ENCODE measurements around the gene EIF2B5. TPM values are rescaled to one million over a fixed set of nuclear protein-coding genes. Genes with fewer than 3 reads are reported as not detected.

EIF2B5 gene
- total and polyA plus RNA-seq, 2 donors (not counting 1 experiment from before 2014, with no cell fraction given) = 73.2 to 83.8 TPM

DNA sequence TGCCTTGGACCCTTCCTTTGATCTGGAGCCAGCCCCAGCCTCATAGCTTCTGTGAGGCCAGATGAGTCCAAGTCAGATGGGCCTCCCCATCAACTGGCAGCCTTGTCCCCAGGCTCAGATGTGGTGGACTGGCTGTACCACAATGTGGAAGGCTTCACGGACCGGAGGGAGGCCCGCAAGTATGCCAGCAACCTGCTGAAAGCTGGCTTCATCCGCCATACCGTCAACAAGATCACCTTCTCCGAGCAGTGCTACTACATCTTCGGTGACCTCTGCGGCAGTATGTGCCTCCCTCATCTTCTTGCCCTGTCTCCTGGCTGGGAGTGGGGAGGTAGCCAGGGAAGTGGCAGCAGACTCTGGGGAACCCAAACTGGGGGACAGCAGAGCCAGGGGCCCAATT lies 32.6 kb downstream of the EIF2B5 start:
- Mint-ChIP-seq H3K27ac (no peak overlapping the region), H3K4me3 (no peak overlapping the region), H3K9me3 (ENCODE audit: insufficient read depth) (no peaks in the 10 kb centered on the region), H3K4me1 (no peaks in the 10 kb centered on the region), H3K27me3 (no peaks in the 10 kb centered on the region)
- 97% methylated on average over 8 of the region's 8 CpGs for WGBS (ENCODE audit: insufficient coverage)
- H3K4me1 ChIP-seq (ENCODE audit: control insufficient read depth in 2 of 2, insufficient read depth in 2 of 2, low read length in 2 of 2) = no peaks in the 10 kb centered on the region
- no peaks in the 10 kb centered on the region for H3K9me3 ChIP-seq (ENCODE audit: control extremely low read depth in 1 of 3, control insufficient read depth in 2 of 3, insufficient read depth in 1 of 3, low read length in 2 of 3)
- no peaks in the 10 kb centered on the region for H3K27me3 ChIP-seq (replicated peaks in 1 of 4; ENCODE audit: control extremely low read depth in 1 of 4, control insufficient read depth in 3 of 4, insufficient read depth in 4 of 4, low read length in 3 of 4)
- ChIA-PET CTCF (interaction anchor here (0.9 kb wide), 1 partner anchor 150 kb away, joined by 3 read pairs; the partner anchor contains the start of gene ABCC5), POLR2A (interaction anchor here (0.6 kb wide), 1 partner anchor 1420 kb away, joined by 11 read pairs; no protein-coding TSS in a partner anchor)
- H3K4me2 ChIP-seq (replicated peaks; ENCODE audit: low read depth, low read length, poor library complexity, severe bottlenecking) = no peak overlapping the region
- peaks cover 22% of the 10 kb centered on the region for H4K20me1 ChIP-seq (ENCODE audit: control insufficient read depth, insufficient read depth, low read length, poor library complexity, severe bottlenecking)
- TF ChIP-seq, protein P1, sequence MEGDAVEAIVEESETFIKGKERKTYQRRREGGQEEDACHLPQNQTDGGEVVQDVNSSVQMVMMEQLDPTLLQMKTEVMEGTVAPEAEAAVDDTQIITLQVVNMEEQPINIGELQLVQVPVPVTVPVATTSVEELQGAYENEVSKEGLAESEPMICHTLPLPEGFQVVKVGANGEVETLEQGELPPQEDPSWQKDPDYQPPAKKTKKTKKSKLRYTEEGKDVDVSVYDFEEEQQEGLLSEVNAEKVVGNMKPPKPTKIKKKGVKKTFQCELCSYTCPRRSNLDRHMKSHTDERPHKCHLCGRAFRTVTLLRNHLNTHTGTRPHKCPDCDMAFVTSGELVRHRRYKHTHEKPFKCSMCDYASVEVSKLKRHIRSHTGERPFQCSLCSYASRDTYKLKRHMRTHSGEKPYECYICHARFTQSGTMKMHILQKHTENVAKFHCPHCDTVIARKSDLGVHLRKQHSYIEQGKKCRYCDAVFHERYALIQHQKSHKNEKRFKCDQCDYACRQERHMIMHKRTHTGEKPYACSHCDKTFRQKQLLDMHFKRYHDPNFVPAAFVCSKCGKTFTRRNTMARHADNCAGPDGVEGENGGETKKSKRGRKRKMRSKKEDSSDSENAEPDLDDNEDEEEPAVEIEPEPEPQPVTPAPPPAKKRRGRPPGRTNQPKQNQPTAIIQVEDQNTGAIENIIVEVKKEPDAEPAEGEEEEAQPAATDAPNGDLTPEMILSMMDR (IDR thresholded peaks at IDR 0.05) = no peak
- no peak for TF ChIP-seq EZH2 (IDR thresholded peaks at IDR 0.05; ENCODE audit: borderline replicate concordance, insufficient read depth, low read depth, low read length, poor library complexity, severe bottlenecking)
- H3K4me3 ChIP-seq (ENCODE audit: control extremely low read depth in 1 of 5, extremely low read depth in 1 of 5, insufficient read depth in 1 of 5, low read depth in 2 of 5, low read length in 4 of 5) = no peak overlapping the region
- H2AFZ ChIP-seq (ENCODE audit: insufficient read depth, low read depth, low read length, poor library complexity, severe bottlenecking) = no peak overlapping the region
- peaks cover 0 to 56% of the 10 kb centered on the region in 2 experiments for H3K36me3 ChIP-seq (replicated peaks in 1 of 2; ENCODE audit: control extremely low read depth in 1 of 2, control insufficient read depth in 1 of 2, extremely low read depth in 1 of 2, insufficient read depth in 2 of 2, low read length in 1 of 2)
- peaks cover 28% of the 10 kb centered on the region for H3K79me2 ChIP-seq (ENCODE audit: control insufficient read depth, insufficient read depth, low read length)
- intact Hi-C loops (cut with micrococcal nuclease) = no loop called here
- no peak overlapping the region for H3K27ac ChIP-seq (ENCODE audit: low read length in 2 of 2)
- ATAC-seq (ENCODE audit: low read depth) (no peak), DNase-seq (no peak)
- H3K9ac ChIP-seq (ENCODE audit: low read length) = no peak overlapping the region

DNA sequence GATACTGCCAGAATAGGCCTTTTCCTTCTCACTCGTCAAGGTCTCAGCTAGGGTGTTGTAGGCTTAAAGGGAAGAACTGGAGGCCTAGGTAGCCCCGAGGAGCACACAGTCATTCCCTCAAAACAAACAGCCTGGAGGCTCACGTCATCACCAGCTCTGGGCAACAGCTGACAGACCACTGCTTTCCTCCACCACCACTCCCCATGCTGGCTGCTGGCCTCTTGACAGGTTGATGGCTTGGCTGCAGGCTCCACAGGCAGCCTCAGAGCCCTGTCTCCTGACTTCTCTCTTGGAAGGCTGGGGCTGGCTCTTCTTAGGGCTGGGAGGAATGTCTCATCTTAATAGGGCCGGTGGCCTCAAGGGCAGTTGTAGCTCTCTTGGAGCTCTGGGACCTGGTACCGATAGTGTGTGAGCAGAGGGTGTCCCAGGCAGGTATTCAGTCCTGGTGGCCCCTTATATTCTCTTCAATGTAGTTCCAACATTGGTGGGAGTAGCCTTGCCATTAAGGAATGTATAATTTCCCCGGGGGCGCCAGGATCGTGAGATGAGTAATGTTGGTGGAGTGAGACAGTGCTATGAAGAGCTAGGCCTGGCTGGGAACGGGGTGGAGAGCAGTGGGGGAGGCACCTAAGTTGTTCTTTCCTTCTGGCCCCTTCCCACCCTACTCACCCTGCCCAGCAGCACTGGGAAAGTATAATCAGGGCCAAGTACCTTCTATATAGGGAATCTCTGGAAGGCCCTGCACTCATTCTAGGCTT lies 33.4 kb downstream of the EIF2B5 start:
- Histone ChIP-seq H3K9me3 (ENCODE audit: control extremely low read depth in 1 of 3, control insufficient read depth in 2 of 3, insufficient read depth in 1 of 3, low read length in 2 of 3) (no peaks in the 10 kb centered on the region), H4K20me1 (ENCODE audit: control insufficient read depth, insufficient read depth, low read length, poor library complexity, severe bottlenecking) (peaks cover 16% of the 10 kb centered on the region), H3K36me3 (replicated peaks in 1 of 2; ENCODE audit: control extremely low read depth in 1 of 2, control insufficient read depth in 1 of 2, extremely low read depth in 1 of 2, insufficient read depth in 2 of 2, low read length in 1 of 2) (peaks cover 0 to 53% of the 10 kb centered on the region in 2 experiments), H3K4me3 (ENCODE audit: control extremely low read depth in 1 of 5, extremely low read depth in 1 of 5, insufficient read depth in 1 of 5, low read depth in 2 of 5, low read length in 4 of 5) (no peak overlapping the region), H3K27ac (ENCODE audit: low read length in 2 of 2) (no peak overlapping the region), H3K9ac (ENCODE audit: low read length) (no peak overlapping the region), H3K4me2 (replicated peaks; ENCODE audit: low read depth, low read length, poor library complexity, severe bottlenecking) (no peak overlapping the region), H2AFZ (ENCODE audit: insufficient read depth, low read depth, low read length, poor library complexity, severe bottlenecking) (no peak overlapping the region), H3K79me2 (ENCODE audit: control insufficient read depth, insufficient read depth, low read length) (peaks cover 20% of the 10 kb centered on the region), H3K4me1 (ENCODE audit: control insufficient read depth in 2 of 2, insufficient read depth in 2 of 2, low read length in 2 of 2) (no peaks in the 10 kb centered on the region), H3K27me3 (replicated peaks in 1 of 4; ENCODE audit: control extremely low read depth in 1 of 4, control insufficient read depth in 3 of 4, insufficient read depth in 4 of 4, low read length in 3 of 4) (no peaks in the 10 kb centered on the region)
- TF ChIP-seq EZH2 (IDR thresholded peaks at IDR 0.05; ENCODE audit: borderline replicate concordance, insufficient read depth, low read depth, low read length, poor library complexity, severe bottlenecking) = no peak
- intact Hi-C loops (cut with micrococcal nuclease) = no loop called here
- no peak for DNase-seq
- CTCF ChIA-PET = interaction anchor here (0.9 kb wide), 1 partner anchor 151 kb away, joined by 3 read pairs; the partner anchor contains the start of gene ABCC5
- Mint-ChIP-seq H3K4me1 (no peaks in the 10 kb centered on the region), H3K9me3 (ENCODE audit: insufficient read depth) (no peaks in the 10 kb centered on the region), H3K27me3 (no peaks in the 10 kb centered on the region), H3K4me3 (no peak overlapping the region), H3K27ac (no peak overlapping the region)
- no peak for ATAC-seq (ENCODE audit: low read depth)
- WGBS (ENCODE audit: insufficient coverage) = 100% methylated on average over 4 of the region's 9 CpGs
- POLR2A ChIA-PET = interaction anchor here (1.1 kb wide), 1 partner anchor 9 kb away, joined by 3 read pairs; no protein-coding TSS in a partner anchor

All from B cell (primary cell).